C4-2B (cell line): ENCODE data around the gene GDPD1.

Experiments
- CTCF ChIP-seq: fragments of 450-650 bp; conservative IDR thresholded peaks from 2 replicates; pipeline ENCODE4 v1.5.1; 2017; ENCODE audit warnings: mild to moderate bottlenecking
- ZFX ChIP-seq: fragments of 450-650 bp; IDR thresholded peaks from 2 replicates; pipeline ENCODE4 v1.6.1; 2017

- no peak for TF ChIP-seq CTCF
- TF ChIP-seq ZFX, result no peak
These were observed 33.5 kb upstream of the GDPD1 start for GRCh38 chr17:59186850-59187249.
